HepG2 (cell line): Measurements from ENCODE around the gene GNAI2. TPM values are rescaled to one million over a fixed set of nuclear protein-coding genes. Genes with fewer than 3 reads are reported as not detected.
A peak's percentile ranks its signal among the peaks of the same experiment; 100 is the strongest.

ENCODE experiments used
- ADNP ChIP-seq: sonication (generic); formaldehyde crosslinking; IDR thresholded peaks from 2 replicates; pipeline ENCODE4 v1.4.0; 2020; ENCODE audit warnings: missing genetic modification reagents
- ATF7 ChIP-seq, 2 experiments: fragments of 450-650 bp in 1 of 2; sonication (generic) in 1 of 2; formaldehyde crosslinking in 1 of 2; IDR thresholded peaks; 2 replicates each; pipeline versions ENCODE4 v1.4.0 to v1.6.1; 2016 to 2020; ENCODE audit warnings: antibody characterized with exemption in 1 of 2, mild to moderate bottlenecking in 1 of 2, missing genetic modification reagents in 1 of 2
- FOXA1 ChIP-seq, 2 experiments: fragments of 450-650 bp in 1 of 2; sonication (generic) in 1 of 2; formaldehyde crosslinking in 1 of 2; IDR thresholded peaks; 2 replicates each; pipeline versions ENCODE4 v1.4.0 to v1.6.1; 2016 to 2020; ENCODE audit warnings: missing genetic modification reagents in 1 of 2
- HES4 ChIP-seq: sonication (generic); formaldehyde crosslinking; IDR thresholded peaks from 2 replicates; pipeline ENCODE4 v1.9.0; 2021; ENCODE audit warnings: mild to moderate bottlenecking, missing genetic modification reagents, borderline replicate concordance
- IKZF4 ChIP-seq: sonication (generic); formaldehyde crosslinking; IDR thresholded peaks from 2 replicates; pipeline ENCODE4 v1.5.1; 2020; ENCODE audit warnings: borderline replicate concordance, mild to moderate bottlenecking, low read depth, missing genetic modification reagents; ENCODE audit errors: not compliant biosample characterization
- IRF2 ChIP-seq: IDR thresholded peaks from 2 replicates; pipeline ENCODE4 v1.6.1; 2018; ENCODE audit warnings: missing genetic modification reagents, missing compliant biosample characterization
- KLF15 ChIP-seq: sonication (generic); formaldehyde crosslinking; IDR thresholded peaks from 2 replicates; pipeline ENCODE4 v1.8.1; 2023; ENCODE audit warnings: borderline replicate concordance, mild to moderate bottlenecking, inconsistent platforms, missing genetic modification reagents, mixed read lengths
- PHB2 ChIP-seq: fragments of 450-650 bp; IDR thresholded peaks from 2 replicates; pipeline ENCODE4 v1.6.1; 2018; ENCODE audit not compliant: partially characterized antibody
- PPARG ChIP-seq: conservative IDR thresholded peaks from 2 replicates; pipeline ENCODE4 v1.6.1; 2016; ENCODE audit warnings: missing biosample characterization, missing genetic modification reagents
- TOPORS ChIP-seq: sonication (generic); formaldehyde crosslinking; IDR thresholded peaks from 2 replicates; pipeline ENCODE4 v1.8.0; 2023; ENCODE audit warnings: mild to moderate bottlenecking, missing genetic modification reagents
- TRIM22 ChIP-seq: fragments of 450-650 bp; IDR thresholded peaks from 2 replicates; pipeline ENCODE4 v1.6.1; 2017
- XRCC5 ChIP-seq: fragments of 200-400 bp; formaldehyde crosslinking; optimal IDR thresholded peaks from 2 replicates; pipeline ENCODE3; 2017; ENCODE audit warnings: mild to moderate bottlenecking, low read length
- ZBTB44 ChIP-seq: sonication (generic); formaldehyde crosslinking; IDR thresholded peaks from 2 replicates; pipeline ENCODE4 v1.4.0; 2020; ENCODE audit warnings: missing genetic modification reagents
- ZMYM3 ChIP-seq: sonication (generic); formaldehyde crosslinking; IDR thresholded peaks from 2 replicates; pipeline ENCODE4 v1.5.1; 2020; ENCODE audit warnings: mild to moderate bottlenecking, missing genetic modification reagents
- ZNF318 ChIP-seq: sonication (generic); formaldehyde crosslinking; IDR thresholded peaks from 2 replicates; pipeline ENCODE4 v1.4.0; 2020; ENCODE audit warnings: mild to moderate bottlenecking, missing genetic modification reagents
- ZNF430 ChIP-seq: sonication (generic); formaldehyde crosslinking; IDR thresholded peaks from 2 replicates; pipeline ENCODE4 v1.9.0; 2021; ENCODE audit warnings: mild to moderate bottlenecking, missing genetic modification reagents
- ZNF446 ChIP-seq: sonication (generic); formaldehyde crosslinking; IDR thresholded peaks from 2 replicates; pipeline ENCODE4 v1.5.0; 2020; ENCODE audit warnings: mild to moderate bottlenecking, missing genetic modification reagents
- polyA plus RNA-seq, 8 experiments: library from polyadenylated mRNA; depleted of rRNA in 3 of 8; stranded (reverse) in 7 of 8; unstranded in 1 of 8; fragments of >200 nt; fragmentation: Illumina TruSeq in 4 of 8; extraction: Trizol in 4 of 8; gene quantifications; 2 replicates each; pipeline versions ENCODE4 v1.2.1 to v1.2.3, GENCODE V29; 2011 to 2016; ENCODE audit warnings: low read depth in 4 of 8, missing spikeins in 1 of 8, mixed read lengths in 1 of 8; ENCODE audit not compliant: insufficient read depth in 1 of 8
- total RNA-seq, 5 experiments: library from RNA; depleted of rRNA; stranded (reverse); fragments of >200 nt; fragmentation: Illumina TruSeq; extraction: Trizol; gene quantifications; 2 replicates each; pipeline ENCODE4 v1.2.3, GENCODE V29; 2016; ENCODE audit warnings: low read depth in 1 of 5

The GNAI2 gene
- total and polyA plus RNA-seq, 2 of the 13 experiments (the other 11 are each of a cell fraction or from before 2014, with no cell fraction given) = 51.1 to 66.2 TPM

- TF ChIP-seq IRF2 (CRISPR knock-in tag) (peak; percentile 77; the same call in 1 of the 2 replicates), ATF7 (IDR thresholded peaks at IDR 0.05) (no peak), ATF7 (CRISPR knock-in tag; IDR thresholded peaks at IDR 0.05) (peak; percentile 26; the same call in 1 of the 2 replicates), PHB2 (no peak), PPARG (CRISPR knock-in tag) (no peak), ZNF446 (CRISPR knock-in tag) (no peak), ADNP (no peak), KLF15 (no peak), ZMYM3 (CRISPR knock-in tag) (peak; percentile 27; the same call in 1 of the 2 replicates), ZNF318 (CRISPR knock-in tag) (peak; percentile 93), TOPORS (CRISPR knock-in tag) (no peak), XRCC5 (peak; percentile 60), ZBTB44 (CRISPR knock-in tag) (0 out of 2 replicates have a peak, but pooled peaks have one; percentile 36), HES4 (CRISPR knock-in tag) (no peak), ZNF430 (CRISPR knock-in tag) (no peak), TRIM22 (no peak), FOXA1 (IDR thresholded peaks at IDR 0.05) (no peak), FOXA1 (CRISPR knock-in tag; IDR thresholded peaks at IDR 0.05) (peak; percentile 14; the same call in 1 of the 2 replicates), IKZF4 (CRISPR knock-in tag) (peak; percentile 25)
Measured at GRCh38 chr3:50194128-50194902, 41.7 kb upstream of the GNAI2 start (continued).
